Duodenal mucosa (tissue), 2 donors: ENCODE data around the gene C22orf15.

Source experiments
- H3K27ac ChIP-seq: one replicate; pipeline ENCODE4 v1.7.0; 2013; ENCODE audit warnings: low read depth, low read length
- H3K27me3 ChIP-seq, 2 donors: one replicate each; pipeline ENCODE4 v1.7.0; 2013; ENCODE audit warnings: low read length in 2 of 2, control low read depth in 1 of 2; ENCODE audit not compliant: insufficient read depth in 2 of 2, control insufficient read depth in 1 of 2
- H3K36me3 ChIP-seq, 2 donors: one replicate each; pipeline ENCODE4 v1.7.0; 2013; ENCODE audit warnings: low read length in 2 of 2, control low read depth in 1 of 2; ENCODE audit not compliant: insufficient read depth in 2 of 2, control insufficient read depth in 1 of 2
- H3K4me1 ChIP-seq, 2 donors: one replicate each; pipeline ENCODE4 v1.7.0; 2013; ENCODE audit warnings: low read length in 2 of 2, control low read depth in 1 of 2; ENCODE audit not compliant: insufficient read depth in 2 of 2, control insufficient read depth in 1 of 2
- H3K4me3 ChIP-seq, 2 donors: one replicate each; pipeline ENCODE4 v1.7.0; 2013; ENCODE audit warnings: low read length in 2 of 2, low read depth in 1 of 2
- H3K9ac ChIP-seq, 2 donors: one replicate each; pipeline ENCODE4 v1.7.0; 2013; ENCODE audit warnings: low read length in 2 of 2, low read depth in 1 of 2
- H3K9me3 ChIP-seq, 2 donors: one replicate each; pipeline ENCODE4 v1.7.0; 2013; ENCODE audit warnings: low read length in 2 of 2, control low read depth in 1 of 2; ENCODE audit not compliant: control insufficient read depth in 1 of 2

The C22orf15 gene

GRCh38 chr22:23772649-23773473, 10.1 kb downstream of the C22orf15 start, which contains the start of gene MMP11:
MMP11 (plus strand) TSS chr22:23772849; CDS start chr22:23772871, 22 bp downstream.
- no peak within 1 kb of the TSS for H3K27ac ChIP-seq
- H3K9me3 ChIP-seq: no peaks in the 10 kb centered on the region
- peak within 1 kb of the TSS; percentile 36 to 66 for H3K9ac ChIP-seq
- H3K36me3 ChIP-seq: no peaks in the 10 kb centered on the region
- no peaks in the 10 kb centered on the region for H3K27me3 ChIP-seq
- peaks cover 5 to 18% of the 10 kb centered on the region in 2 donors for H3K4me1 ChIP-seq
- H3K4me3 ChIP-seq: peak within 1 kb of the TSS; percentile 67 to 68

DNA sequence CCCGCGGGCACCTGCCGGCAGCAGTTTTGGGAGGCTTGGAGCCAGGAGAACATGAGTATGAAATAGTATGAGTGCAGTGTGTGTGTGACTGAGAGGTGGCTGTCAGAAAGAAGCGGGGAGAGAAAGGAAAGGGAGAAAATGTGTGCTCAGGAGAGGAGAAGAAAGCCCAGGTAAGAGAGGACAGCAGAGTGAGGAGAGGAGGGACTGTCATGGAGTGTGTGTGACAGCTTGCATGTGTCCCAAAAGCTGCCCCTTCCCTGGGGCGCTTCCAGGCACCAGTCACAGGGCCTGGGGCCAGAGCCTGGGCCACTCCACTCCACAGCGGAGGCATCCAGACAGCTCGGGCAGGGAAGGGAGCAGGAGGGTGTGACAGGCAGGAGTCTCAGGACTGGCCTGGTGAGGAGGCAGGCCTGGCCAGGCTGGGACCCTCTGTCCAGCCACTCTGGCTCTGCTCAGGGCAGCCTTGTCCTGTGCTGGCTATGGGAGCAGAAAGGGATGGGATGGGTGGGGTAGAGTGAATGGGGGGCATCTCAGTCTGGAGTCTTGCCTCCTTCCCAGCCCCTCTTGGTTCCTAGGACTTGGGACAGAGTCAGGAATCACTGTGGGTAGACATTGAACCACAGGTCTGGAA, 10.8 kb downstream of the C22orf15 start:
- Histone ChIP-seq H3K36me3 (no peaks in the 10 kb centered on the region), H3K4me3 (peak overlapping the region; percentile 47 to 67), H3K9me3 (no peaks in the 10 kb centered on the region), H3K4me1 (peaks cover 5 to 15% of the 10 kb centered on the region in 2 donors), H3K27ac (no peak overlapping the region), H3K27me3 (no peaks in the 10 kb centered on the region), H3K9ac (peak overlapping the region; percentile 36 to 66)

- Histone ChIP-seq H3K4me1 (peaks cover 5 to 15% of the 10 kb centered on the region in 2 donors), H3K9me3 (no peaks in the 10 kb centered on the region), H3K36me3 (no peaks in the 10 kb centered on the region), H3K27me3 (no peaks in the 10 kb centered on the region), H3K27ac (no peak overlapping the region), H3K4me3 (no peak overlapping the region), H3K9ac (no peak overlapping the region)
These were observed 11.5 kb downstream of the C22orf15 start for GRCh38 chr22:23774114-23774921.

DNA sequence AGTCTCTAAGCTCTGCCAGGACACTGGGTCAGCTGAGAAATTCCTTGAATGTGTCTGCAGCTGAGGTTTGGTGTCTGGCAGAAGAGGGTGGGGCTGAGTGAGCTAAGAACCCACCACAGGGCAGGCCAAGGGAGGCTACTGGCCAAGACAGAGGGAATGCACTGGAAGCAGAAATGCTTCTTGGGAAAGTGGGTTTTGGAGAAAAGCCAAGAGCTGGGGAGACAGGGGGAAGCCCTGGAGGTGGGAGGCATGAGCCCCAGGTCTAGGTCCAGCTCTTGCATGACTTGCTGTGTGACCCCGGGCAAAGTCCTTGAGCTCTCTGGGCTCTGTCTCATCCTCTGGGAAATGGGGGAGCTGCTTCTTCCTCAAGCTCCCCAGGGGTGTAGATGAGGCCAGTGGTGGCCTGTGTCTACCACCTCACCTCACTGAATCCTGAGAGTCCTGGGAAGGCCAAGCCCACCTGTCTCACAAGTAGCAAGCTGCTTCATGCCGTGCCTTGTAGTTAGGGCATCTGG, 12.2 kb downstream of the C22orf15 start:
- Histone ChIP-seq H3K27ac (no peak overlapping the region), H3K27me3 (no peaks in the 10 kb centered on the region), H3K9me3 (no peaks in the 10 kb centered on the region), H3K36me3 (no peaks in the 10 kb centered on the region), H3K4me3 (no peak overlapping the region), H3K9ac (no peak overlapping the region), H3K4me1 (peaks cover 5 to 15% of the 10 kb centered on the region in 2 donors)

- Histone ChIP-seq H3K9me3 (no peaks in the 10 kb centered on the region), H3K4me3 (no peak overlapping the region), H3K9ac (no peak overlapping the region), H3K36me3 (no peaks in the 10 kb centered on the region), H3K27me3 (no peaks in the 10 kb centered on the region), H3K4me1 (peaks cover 5 to 15% of the 10 kb centered on the region in 2 donors), H3K27ac (no peak overlapping the region)
These were observed 13.1 kb downstream of the C22orf15 start for GRCh38 chr22:23775779-23776375.

- H3K9me3 ChIP-seq: no peaks in the 10 kb centered on the region
- no peaks in the 10 kb centered on the region for H3K27me3 ChIP-seq
- no peak overlapping the region for H3K27ac ChIP-seq
- no peak overlapping the region for H3K9ac ChIP-seq
- no peaks in the 10 kb centered on the region for H3K36me3 ChIP-seq
- peaks cover 0 to 4% of the 10 kb centered on the region in 2 donors for H3K4me1 ChIP-seq
- no peak overlapping the region for H3K4me3 ChIP-seq
These were observed 15.2 kb downstream of the C22orf15 start for GRCh38 chr22:23777776-23778576.

GRCh38 chr22:23778577-23778900, 15.7 kb downstream of the C22orf15 start:
- Histone ChIP-seq H3K9me3 (no peaks in the 10 kb centered on the region), H3K4me1 (peaks cover 0 to under 1% of the 10 kb centered on the region in 2 donors), H3K9ac (no peak overlapping the region), H3K36me3 (no peaks in the 10 kb centered on the region), H3K27me3 (no peaks in the 10 kb centered on the region), H3K27ac (no peak overlapping the region), H3K4me3 (no peak overlapping the region)

GRCh38 chr22:23779083-23779482, 16.3 kb downstream of the C22orf15 start:
- H3K4me1 ChIP-seq: peaks cover 5 to 6% of the 10 kb centered on the region in 2 donors
- H3K4me3 ChIP-seq: no peak overlapping the region

GRCh38 chr22:23779731-23780130, 16.9 kb downstream of the C22orf15 start:
- no peak overlapping the region for H3K4me3 ChIP-seq
- H3K27ac ChIP-seq: no peak overlapping the region
- no peak overlapping the region for H3K9ac ChIP-seq
- H3K36me3 ChIP-seq: no peaks in the 10 kb centered on the region
- no peaks in the 10 kb centered on the region for H3K27me3 ChIP-seq
- H3K4me1 ChIP-seq: peaks cover 6 to 11% of the 10 kb centered on the region in 2 donors
- no peaks in the 10 kb centered on the region for H3K9me3 ChIP-seq

More at GRCh38 chr22:23779083-23779482, 16.3 kb downstream of the C22orf15 start:
- no peaks in the 10 kb centered on the region for H3K36me3 ChIP-seq
- no peaks in the 10 kb centered on the region for H3K27me3 ChIP-seq
- H3K9ac ChIP-seq: no peak overlapping the region
- H3K9me3 ChIP-seq: no peaks in the 10 kb centered on the region
- H3K27ac ChIP-seq: no peak overlapping the region
